ENCODE measurements around the gene ATG3.

DNA sequence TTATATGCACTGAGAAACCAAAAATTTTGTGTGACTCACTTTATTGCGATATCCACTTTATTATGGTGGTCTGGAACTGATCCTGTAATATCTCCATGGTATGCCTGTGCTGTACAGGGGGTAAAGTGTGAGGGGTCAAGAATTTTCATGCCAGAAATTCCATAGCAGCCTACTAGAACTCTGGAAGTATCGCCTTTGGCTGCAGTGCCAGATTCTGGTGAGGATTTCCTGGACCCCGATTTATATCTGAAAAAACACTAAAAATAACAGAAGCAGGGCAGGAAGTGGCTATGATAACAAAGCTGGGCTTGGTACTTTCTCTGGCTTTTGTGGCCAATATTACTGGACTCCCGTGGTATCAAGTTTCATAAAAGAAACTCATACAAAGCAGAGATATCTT lies 42.8 kb upstream of the ATG3 start:
- TF ChIP-seq EZH2 (IDR thresholded peaks at IDR 0.05; ENCODE audit: low read length, unreplicated experiment) (no peak), CTCF (conservative IDR thresholded peaks at IDR 0.05; ENCODE audit: low read depth, low read length) (no peak), EZH2phosphoT487 (IDR thresholded peaks at IDR 0.05; ENCODE audit: borderline replicate concordance, low read length) (no peak)

Measured in PC-3 (cell line).